HepG2 (cell line): ENCODE data around the gene KAZN. TPM values are rescaled to one million over a fixed set of nuclear protein-coding genes. Genes with fewer than 3 reads are reported as not detected.

Experiments
- ATAC-seq: fragments of 200-7000 bp; cut with Tn5 transposase; 3 replicates; pipeline ENCODE4 v1.9.1; 2020; ENCODE audit warnings: mild to moderate bottlenecking, moderate library complexity
- BruUV-seq: library from RNA; stranded (reverse); fragments of 400-500 nt; replicated peaks from 2 replicates; lab custom pipeline; 2021; lab: Mats Ljungman, UMichigan
- CTCF ChIA-PET: fragments of 300-600 bp; formaldehyde crosslinking; extraction: SDS; loops from one replicate; lab custom pipeline; 2021; ENCODE audit warnings: low total read pairs, inconsistent platforms, low intra/inter-chr PET ratio; lab: Yijun Ruan, JAX
- POLR2A ChIA-PET: fragments of 350-600 bp; sonication (Branson Sonifier 250); formaldehyde crosslinking; loops from one replicate; lab custom pipeline; 2020; ENCODE audit warnings: antibody characterized with exemption, inconsistent platforms; lab: Yijun Ruan, JAX
- DNase-seq: peaks from one replicate; pipeline ENCODE4 v3.0.0-alpha.2; 2015; ENCODE audit warnings: low spot score
- FAIRE-seq: peaks from 3 replicates; lab custom pipeline; 2011; peaks lifted over from hg19 to GRCh38; lab: Jason Lieb, UNC
- H2AFZ ChIP-seq: one replicate; pipeline ENCODE4 v1.6.1; 2011; ENCODE audit warnings: low read length, inconsistent platforms
- H3K27ac ChIP-seq: fragments of 300-600 bp; 3 replicates; pipeline ENCODE4 v1.8.0; 2011; ENCODE audit warnings: mixed run types, mild to moderate bottlenecking, mixed read lengths, low read length, inconsistent platforms; ENCODE audit not compliant: insufficient read depth; ENCODE audit errors: extremely low read length
- H3K27me3 ChIP-seq, 2 experiments: fragments of 200-600 bp in 1 of 2; 2 replicates in 1 of 2; 3 replicates in 1 of 2; pipeline versions ENCODE4 v1.6.0 to v1.8.0; 2011; ENCODE audit warnings: low read length in 2 of 2, mild to moderate bottlenecking in 2 of 2, moderate library complexity in 2 of 2, inconsistent platforms in 1 of 2; ENCODE audit not compliant: insufficient read depth in 2 of 2, control insufficient read depth in 1 of 2
- H3K36me3 ChIP-seq, 2 experiments: fragments of 200-600 bp in 1 of 2; replicated peaks in 1 of 2; 2 replicates in 1 of 2; 3 replicates in 1 of 2; pipeline versions ENCODE4 v1.5.1 to v1.8.0; 2011; ENCODE audit warnings: low read length in 2 of 2, inconsistent platforms in 1 of 2; ENCODE audit not compliant: insufficient read depth in 2 of 2, control insufficient read depth in 1 of 2
- H3K4me1 ChIP-seq: 2 replicates; pipeline ENCODE4 v1.5.1; 2012; ENCODE audit warnings: low read length, inconsistent platforms; ENCODE audit not compliant: insufficient read depth
- H3K4me2 ChIP-seq: 2 replicates; pipeline ENCODE4 v1.6.0; 2011; ENCODE audit warnings: low read depth, low read length, inconsistent platforms
- H3K4me3 ChIP-seq, 3 experiments: fragments of 200-600 bp in 1 of 3; sonication (generic), shearing (Covaris generic) in 1 of 3; replicated peaks in 1 of 3; 2 replicates each; pipeline ENCODE4 v1.5.1; 2011 to 2016; ENCODE audit warnings: low read length in 3 of 3, inconsistent platforms in 2 of 3, low read depth in 2 of 3, mild to moderate bottlenecking in 2 of 3, control low read depth in 1 of 3, mixed read lengths in 1 of 3; ENCODE audit not compliant: insufficient read depth in 1 of 3
- H3K79me2 ChIP-seq: one replicate; pipeline ENCODE4 v1.6.1; 2011; ENCODE audit warnings: low read length, inconsistent platforms; ENCODE audit not compliant: insufficient read depth
- H3K9ac ChIP-seq: 2 replicates; pipeline ENCODE4 v1.6.0; 2011; ENCODE audit warnings: mild to moderate bottlenecking, low read depth, low read length, inconsistent platforms; ENCODE audit not compliant: insufficient read depth
- H3K9me3 ChIP-seq: 2 replicates; pipeline ENCODE4 v1.5.1; 2012; ENCODE audit warnings: mild to moderate bottlenecking, low read length
- H4K20me1 ChIP-seq: 2 replicates; pipeline ENCODE4 v1.6.0; 2011; ENCODE audit warnings: inconsistent platforms, mild to moderate bottlenecking, low read length, moderate library complexity; ENCODE audit not compliant: insufficient read depth
- KDM2A ChIP-seq: sonication (generic); formaldehyde crosslinking; IDR thresholded peaks from 2 replicates; pipeline ENCODE4 v1.4.0; 2020; ENCODE audit warnings: low read depth, missing genetic modification reagents, borderline replicate concordance
- ZNF205 ChIP-seq: IDR thresholded peaks from 2 replicates; pipeline ENCODE4 v1.6.1; 2018; ENCODE audit warnings: missing biosample characterization, missing genetic modification reagents
- ZNF326 ChIP-seq: sonication (generic); formaldehyde crosslinking; IDR thresholded peaks from 2 replicates; pipeline ENCODE4 v1.4.0; 2020; ENCODE audit warnings: missing genetic modification reagents, borderline replicate concordance
- WGBS: methylation state at CpG from one replicate; pipeline ENCODE4 v1.1.6; 2017; ENCODE audit warnings: low lambda C conversion rate; 5-methylcytosine and 5-hydroxymethylcytosine counted together
- in situ Hi-C: cut with HindIII; loops from 2 replicates; pipeline ENCODE4 v1.10.0; 2017; ENCODE audit warnings: low pct_unique_long_range_greater_than_20kb; ENCODE audit not compliant: extremely low pct_ligation_motif_present
- intact Hi-C: fragments of 100-400 bp; cut with micrococcal nuclease; formaldehyde crosslinking; loops from one replicate; pipeline ENCODE4 v1.10.0; 2022; ENCODE audit not compliant: unreplicated experiment
- polyA plus RNA-seq, 8 experiments: library from polyadenylated mRNA; depleted of rRNA in 3 of 8; stranded (reverse) in 7 of 8; unstranded in 1 of 8; fragments of >200 nt; fragmentation: Illumina TruSeq in 4 of 8; extraction: Trizol in 4 of 8; gene quantifications; 2 replicates each; pipeline versions ENCODE4 v1.2.1 to v1.2.3, GENCODE V29; 2011 to 2016; ENCODE audit warnings: low read depth in 4 of 8, missing spikeins in 1 of 8, mixed read lengths in 1 of 8; ENCODE audit not compliant: insufficient read depth in 1 of 8
- total RNA-seq, 5 experiments: library from RNA; depleted of rRNA; stranded (reverse); fragments of >200 nt; fragmentation: Illumina TruSeq; extraction: Trizol; gene quantifications; 2 replicates each; pipeline ENCODE4 v1.2.3, GENCODE V29; 2016; ENCODE audit warnings: low read depth in 1 of 5
- TF ChIP-seq, protein P1 (sequence below): IDR thresholded peaks from 2 replicates; pipeline ENCODE4 v1.6.1; 2012; ENCODE audit warnings: low read depth, low read length, improper control_type of control experiment
- TF ChIP-seq, protein P2 (sequence below): sonication (generic); formaldehyde crosslinking; IDR thresholded peaks from 2 replicates; pipeline ENCODE4 v1.4.0; 2020; ENCODE audit warnings: missing genetic modification reagents

Gene KAZN
- total and polyA plus RNA-seq, 2 of the 13 experiments (the other 11 are each of a cell fraction or from before 2014, with no cell fraction given) = 10.4 to 13.5 TPM

DNA sequence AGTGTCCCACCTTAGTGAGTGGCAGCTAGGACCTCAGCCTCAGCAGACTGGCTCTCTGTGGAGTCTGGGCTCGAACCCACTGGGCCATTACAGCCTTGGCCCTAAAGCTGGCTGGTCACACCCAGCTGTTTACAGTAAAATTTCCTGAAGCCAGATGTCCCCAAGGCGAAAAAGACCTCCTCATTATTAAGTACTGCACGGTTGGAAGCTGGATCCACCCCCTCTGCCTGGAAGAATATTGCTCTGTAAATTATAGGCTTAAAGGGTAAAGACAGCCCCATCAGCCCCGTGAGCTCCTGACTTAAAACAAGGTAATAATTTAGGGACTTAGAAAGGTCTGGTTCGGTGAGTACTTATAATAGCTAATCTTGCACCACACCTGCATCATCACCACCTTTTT is 524.8 kb downstream of the KAZN start:
- Histone ChIP-seq H3K27ac (no peak overlapping the region), H3K4me3 (no peak overlapping the region), H4K20me1 (no peaks in the 10 kb centered on the region), H3K4me2 (no peak overlapping the region), H3K4me1 (no peaks in the 10 kb centered on the region), H3K9ac (no peak overlapping the region), H3K79me2 (no peaks in the 10 kb centered on the region), H3K9me3 (no peaks in the 10 kb centered on the region), H2AFZ (no peak overlapping the region), H3K36me3 (peaks cover 4 to 13% of the 10 kb centered on the region in 2 experiments; a peak in 3 of 5 replicates), H3K27me3 (no peaks in the 10 kb centered on the region)
- ATAC-seq (no peak), DNase-seq (no peak), FAIRE-seq (no peak)
- 88% methylated on average over 5 of the region's 5 CpGs for WGBS
- POLR2A ChIA-PET = no interaction called here
- no TSS peak for BruUV-seq
- CTCF ChIA-PET = no interaction called here
- in situ Hi-C loops (loop anchor here (10.0 kb wide), 1 partner anchor 182 kb away; no protein-coding TSS in a partner anchor), intact Hi-C loops (no loop called here)
- TF ChIP-seq KDM2A (CRISPR knock-in tag) = no peak
- no peak for TF ChIP-seq ZNF205 (CRISPR knock-in tag)
- TF ChIP-seq ZNF326 (CRISPR knock-in tag) = no peak
- TF ChIP-seq, protein P1, sequence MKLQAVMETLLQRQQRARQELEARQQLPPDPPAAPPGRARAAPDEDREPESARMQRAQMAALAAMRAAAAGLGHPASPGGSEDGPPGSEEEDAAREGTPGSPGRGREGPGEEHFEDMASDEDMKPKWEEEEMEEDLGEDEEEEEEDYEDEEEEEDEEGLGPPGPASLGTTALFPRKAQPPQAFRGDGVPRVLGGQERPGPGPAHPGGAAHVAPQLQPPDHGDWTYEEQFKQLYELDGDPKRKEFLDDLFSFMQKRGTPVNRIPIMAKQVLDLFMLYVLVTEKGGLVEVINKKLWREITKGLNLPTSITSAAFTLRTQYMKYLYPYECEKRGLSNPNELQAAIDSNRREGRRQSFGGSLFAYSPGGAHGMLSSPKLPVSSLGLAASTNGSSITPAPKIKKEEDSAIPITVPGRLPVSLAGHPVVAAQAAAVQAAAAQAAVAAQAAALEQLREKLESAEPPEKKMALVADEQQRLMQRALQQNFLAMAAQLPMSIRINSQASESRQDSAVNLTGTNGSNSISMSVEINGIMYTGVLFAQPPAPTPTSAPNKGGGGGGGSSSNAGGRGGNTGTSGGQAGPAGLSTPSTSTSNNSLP = no peak
- TF ChIP-seq, protein P2, sequence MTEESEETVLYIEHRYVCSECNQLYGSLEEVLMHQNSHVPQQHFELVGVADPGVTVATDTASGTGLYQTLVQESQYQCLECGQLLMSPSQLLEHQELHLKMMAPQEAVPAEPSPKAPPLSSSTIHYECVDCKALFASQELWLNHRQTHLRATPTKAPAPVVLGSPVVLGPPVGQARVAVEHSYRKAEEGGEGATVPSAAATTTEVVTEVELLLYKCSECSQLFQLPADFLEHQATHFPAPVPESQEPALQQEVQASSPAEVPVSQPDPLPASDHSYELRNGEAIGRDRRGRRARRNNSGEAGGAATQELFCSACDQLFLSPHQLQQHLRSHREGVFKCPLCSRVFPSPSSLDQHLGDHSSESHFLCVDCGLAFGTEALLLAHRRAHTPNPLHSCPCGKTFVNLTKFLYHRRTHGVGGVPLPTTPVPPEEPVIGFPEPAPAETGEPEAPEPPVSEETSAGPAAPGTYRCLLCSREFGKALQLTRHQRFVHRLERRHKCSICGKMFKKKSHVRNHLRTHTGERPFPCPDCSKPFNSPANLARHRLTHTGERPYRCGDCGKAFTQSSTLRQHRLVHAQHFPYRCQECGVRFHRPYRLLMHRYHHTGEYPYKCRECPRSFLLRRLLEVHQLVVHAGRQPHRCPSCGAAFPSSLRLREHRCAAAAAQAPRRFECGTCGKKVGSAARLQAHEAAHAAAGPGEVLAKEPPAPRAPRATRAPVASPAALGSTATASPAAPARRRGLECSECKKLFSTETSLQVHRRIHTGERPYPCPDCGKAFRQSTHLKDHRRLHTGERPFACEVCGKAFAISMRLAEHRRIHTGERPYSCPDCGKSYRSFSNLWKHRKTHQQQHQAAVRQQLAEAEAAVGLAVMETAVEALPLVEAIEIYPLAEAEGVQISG = no peak
